ENCODE measurements around the gene TIGD4. TPM values are rescaled to one million over a fixed set of nuclear protein-coding genes. Genes with fewer than 3 reads are reported as not detected.

TIGD4 gene
- total and polyA plus RNA-seq, 2 of the 13 experiments (the other 11 are each of a cell fraction or from before 2014, with no cell fraction given): 0.15 to 0.62 TPM

GRCh38 chr4:152785639-152786615, 6.4 kb upstream of the TIGD4 start:
- no peak overlapping the region for H3K27ac ChIP-seq (ENCODE audit: extremely low read length, insufficient read depth, low read length)
- TF ChIP-seq ZNF703 (CRISPR knock-in tag; IDR thresholded peaks at IDR 0.05; ENCODE audit: borderline replicate concordance) (no peak), ZNF530 (CRISPR knock-in tag; IDR thresholded peaks at IDR 0.05; ENCODE audit: low read depth) (no peak), PAWR (CRISPR knock-in tag; IDR thresholded peaks at IDR 0.05; ENCODE audit: borderline replicate concordance) (no peak), TP53 (CRISPR knock-in tag; conservative IDR thresholded peaks at IDR 0.05) (no peak), BRCA1 (CRISPR knock-in tag; IDR thresholded peaks at IDR 0.05) (no peak), HDAC2 (CRISPR knock-in tag; IDR thresholded peaks at IDR 0.05) (no peak), ZNF432 (CRISPR knock-in tag; IDR thresholded peaks at IDR 0.05; ENCODE audit: borderline replicate concordance) (no peak), CBX2 (IDR thresholded peaks at IDR 0.05; ENCODE audit: low read depth, low read length) (no peak), CBX2 (CRISPR knock-in tag; IDR thresholded peaks at IDR 0.05; ENCODE audit: low read depth) (no peak)
- no peak overlapping the region for H3K9ac ChIP-seq (ENCODE audit: insufficient read depth, low read depth, low read length)
- no peak for FAIRE-seq
- peaks cover 40% of the 10 kb centered on the region for H3K4me1 ChIP-seq (ENCODE audit: insufficient read depth, low read length)
- intact Hi-C loops (cut with micrococcal nuclease; ENCODE audit: unreplicated experiment) (no loop called here), in situ Hi-C loops (cut with HindIII; ENCODE audit: extremely low pct_ligation_motif_present, low pct_unique_long_range_greater_than_20kb) (no loop called here)
- peaks cover 54% of the 10 kb centered on the region for H3K79me2 ChIP-seq (ENCODE audit: insufficient read depth, low read length)
- no peak for DNase-seq (ENCODE audit: low spot score)
- H3K9me3 ChIP-seq (ENCODE audit: low read length): no peaks in the 10 kb centered on the region
- H3K27me3 ChIP-seq (ENCODE audit: control insufficient read depth in 1 of 2, insufficient read depth in 2 of 2, low read length in 2 of 2): no peaks in the 10 kb centered on the region
- WGBS (ENCODE audit: low lambda C conversion rate): 74% methylated on average over 3 of the region's 3 CpGs
- H4K20me1 ChIP-seq (ENCODE audit: insufficient read depth, low read length): no peaks in the 10 kb centered on the region
- BruUV-seq (replicated peaks): no TSS peak
- H3K36me3 ChIP-seq (replicated peaks in 1 of 2; ENCODE audit: control insufficient read depth in 1 of 2, insufficient read depth in 2 of 2, low read length in 2 of 2): peaks cover 0 to 1% of the 10 kb centered on the region in 2 experiments; a peak in 1 of 5 replicates
- POLR2A ChIA-PET: no interaction called here
- H3K4me3 ChIP-seq (replicated peaks in 1 of 3; ENCODE audit: insufficient read depth in 1 of 3, low read depth in 2 of 3, low read length in 3 of 3): no peak overlapping the region
- no peak overlapping the region for H3K4me2 ChIP-seq (ENCODE audit: low read depth, low read length)
- no peak overlapping the region for H2AFZ ChIP-seq (ENCODE audit: low read length)
- CTCF ChIA-PET (ENCODE audit: low intra/inter-chr PET ratio, low total read pairs): no interaction called here
- no peak for ATAC-seq
